Cortex of kidney (tissue), 1 donor: ENCODE data around the gene CST7.

ENCODE experiments used
- DNase-seq: peaks from one replicate; lab custom pipeline; 2025; lab: John Stamatoyannopoulos, UW

The CST7 gene

DNA sequence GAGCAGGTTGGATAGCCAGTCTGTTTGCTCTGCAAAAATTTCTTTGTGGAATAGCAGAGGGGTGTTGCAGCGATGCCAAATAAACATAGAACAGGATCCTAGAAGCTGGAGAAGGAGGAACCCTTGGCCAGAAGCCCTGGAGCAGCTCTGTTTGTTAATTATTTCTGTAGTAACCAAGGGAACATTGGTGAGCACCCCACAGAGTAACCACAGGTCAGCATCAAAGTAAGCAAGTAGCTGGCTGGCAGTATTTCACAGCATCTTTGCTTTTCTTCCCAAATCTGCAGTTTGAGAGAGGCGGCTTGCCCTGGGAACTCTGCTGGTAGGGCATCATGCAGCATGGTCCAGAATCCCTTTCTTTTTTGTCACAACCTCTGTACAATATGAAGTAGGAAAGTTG is 56.2 kb downstream of the CST7 start:
- no peak for DNase-seq

DNA sequence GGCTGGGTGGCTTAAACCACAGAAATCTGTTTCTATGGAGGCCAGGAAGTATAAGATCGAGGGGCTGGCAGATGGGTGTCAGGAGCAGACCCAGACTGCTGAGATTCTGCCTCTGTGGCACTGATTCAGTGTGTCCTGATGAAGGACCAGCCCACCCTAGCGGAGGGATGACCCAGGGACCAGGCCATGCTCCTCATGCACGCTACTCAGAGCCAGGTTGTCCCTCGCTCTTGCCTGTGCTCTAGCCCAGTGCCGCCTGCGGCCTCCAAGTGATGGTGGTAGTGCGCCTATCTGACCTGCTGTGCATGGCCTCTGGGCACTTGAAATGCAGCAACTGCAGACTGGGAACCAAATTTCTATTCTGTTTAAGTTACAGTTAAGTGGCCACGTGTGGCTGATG is 56.6 kb downstream of the CST7 start:
- DNase-seq, result no peak

- DNase-seq, result no peak
These were observed 57.5 kb downstream of the CST7 start for GRCh38 chr20:25006431-25007167.

GRCh38 chr20:25007491-25008305 is 58.6 kb downstream of the CST7 start:
- no peak for DNase-seq

DNA sequence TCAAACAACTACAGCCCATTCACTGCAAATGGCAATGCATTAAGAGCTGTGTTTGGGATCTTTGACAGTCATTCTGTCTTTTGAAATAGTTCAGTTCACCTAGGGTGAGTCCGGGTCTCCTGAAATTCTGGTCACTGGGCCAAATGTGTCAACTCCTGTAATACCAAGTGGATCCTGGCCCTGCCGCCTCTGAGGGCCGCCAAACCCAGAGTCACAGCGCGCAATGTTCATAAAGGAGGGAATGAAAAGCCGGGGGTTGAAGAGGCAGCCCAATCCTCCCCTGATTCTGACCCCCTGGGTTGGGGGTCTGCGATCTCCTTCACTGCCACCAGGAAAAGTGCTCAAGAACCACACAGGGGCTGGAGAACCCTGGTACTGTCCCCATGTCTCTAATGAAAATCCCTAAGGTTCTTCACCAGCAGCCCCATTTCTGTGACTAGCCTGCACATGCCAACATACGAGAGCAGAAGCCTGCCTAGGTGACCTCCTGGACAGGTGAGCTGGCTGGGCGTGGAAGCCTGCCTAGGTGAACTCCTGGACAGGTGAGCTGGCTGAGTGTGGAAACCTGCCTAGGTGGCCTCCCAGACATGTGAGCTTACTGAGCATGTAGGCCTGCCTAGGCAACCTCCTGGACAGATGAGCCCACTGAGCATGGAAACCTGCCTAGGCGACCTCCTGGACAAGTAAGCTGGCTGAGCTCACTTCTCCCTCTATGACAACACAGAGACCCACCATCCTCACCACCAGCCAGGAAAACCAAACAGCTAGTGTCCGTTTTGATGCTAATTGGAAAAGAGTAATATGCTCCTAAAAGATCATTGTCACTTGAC is 59.5 kb downstream of the CST7 start:
- DNase-seq, result no peak
